ENCODE results near the gene ARID2. TPM values are rescaled to one million over a fixed set of nuclear protein-coding genes. Genes with fewer than 3 reads are reported as not detected.

The ARID2 gene
- polyA plus RNA-seq, 1 experiment: 18.5 TPM

DNA sequence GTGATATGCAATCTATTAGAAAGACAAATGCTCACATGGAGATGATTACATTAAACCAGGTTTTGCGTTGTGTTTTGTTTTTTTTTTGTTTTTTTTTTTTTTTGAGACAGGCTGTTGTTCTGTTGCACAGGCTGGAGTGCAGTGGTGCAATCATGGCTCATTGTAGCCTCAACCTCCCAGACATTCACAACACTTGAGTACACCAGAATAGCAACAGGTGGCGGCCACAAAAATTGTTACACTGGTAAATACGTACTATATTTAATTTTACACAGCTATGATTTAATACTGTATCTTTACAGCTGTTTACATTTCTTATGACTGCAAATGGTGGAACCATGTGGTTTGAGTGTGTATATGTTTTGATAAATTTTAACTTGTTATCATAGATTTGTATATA, 200.9 kb downstream of the ARID2 start:
- Histone ChIP-seq H3K9me3 (ENCODE audit: control insufficient read depth, insufficient read depth, low read length) (no peaks in the 10 kb centered on the region), H3K4me3 (ENCODE audit: low read depth, low read length) (no peak overlapping the region), H3K27ac (ENCODE audit: low read depth, low read length) (no peak overlapping the region), H3K27me3 (ENCODE audit: control insufficient read depth, insufficient read depth, low read length) (no peaks in the 10 kb centered on the region)
- no peak for DNase-seq (ENCODE audit: low read depth, low spot score)
- POLR2A ChIA-PET: no interaction called here
- CTCF ChIA-PET: no interaction called here
- TF ChIP-seq, protein P1, sequence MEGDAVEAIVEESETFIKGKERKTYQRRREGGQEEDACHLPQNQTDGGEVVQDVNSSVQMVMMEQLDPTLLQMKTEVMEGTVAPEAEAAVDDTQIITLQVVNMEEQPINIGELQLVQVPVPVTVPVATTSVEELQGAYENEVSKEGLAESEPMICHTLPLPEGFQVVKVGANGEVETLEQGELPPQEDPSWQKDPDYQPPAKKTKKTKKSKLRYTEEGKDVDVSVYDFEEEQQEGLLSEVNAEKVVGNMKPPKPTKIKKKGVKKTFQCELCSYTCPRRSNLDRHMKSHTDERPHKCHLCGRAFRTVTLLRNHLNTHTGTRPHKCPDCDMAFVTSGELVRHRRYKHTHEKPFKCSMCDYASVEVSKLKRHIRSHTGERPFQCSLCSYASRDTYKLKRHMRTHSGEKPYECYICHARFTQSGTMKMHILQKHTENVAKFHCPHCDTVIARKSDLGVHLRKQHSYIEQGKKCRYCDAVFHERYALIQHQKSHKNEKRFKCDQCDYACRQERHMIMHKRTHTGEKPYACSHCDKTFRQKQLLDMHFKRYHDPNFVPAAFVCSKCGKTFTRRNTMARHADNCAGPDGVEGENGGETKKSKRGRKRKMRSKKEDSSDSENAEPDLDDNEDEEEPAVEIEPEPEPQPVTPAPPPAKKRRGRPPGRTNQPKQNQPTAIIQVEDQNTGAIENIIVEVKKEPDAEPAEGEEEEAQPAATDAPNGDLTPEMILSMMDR (IDR thresholded peaks at IDR 0.05; ENCODE audit: low read depth, low read length): no peak

DNA sequence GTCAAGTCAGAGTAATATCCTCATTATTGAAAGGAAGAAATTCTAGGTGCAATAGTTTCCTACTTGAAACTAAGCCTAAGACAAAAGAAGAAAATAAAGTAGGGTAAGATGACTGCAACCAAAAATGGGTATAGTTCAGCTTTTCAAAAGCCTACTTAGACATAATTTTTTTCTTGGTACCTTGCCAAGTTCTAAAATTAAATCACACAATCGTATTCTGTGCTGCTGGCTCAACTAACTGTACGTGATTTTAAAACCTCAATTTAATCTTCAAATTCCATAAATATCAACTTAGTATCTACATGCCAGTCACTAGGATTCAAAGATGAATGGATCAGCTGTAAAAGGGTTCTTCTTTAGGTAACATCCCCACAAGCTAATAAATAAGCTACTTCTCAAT, 204.0 kb downstream of the ARID2 start:
- ChIA-PET CTCF (interaction anchor here (0.6 kb wide), 1 partner anchor 393 kb away, joined by 3 read pairs; no protein-coding TSS in a partner anchor), POLR2A (no interaction called here)
- H3K27me3 ChIP-seq (ENCODE audit: control insufficient read depth, insufficient read depth, low read length): no peaks in the 10 kb centered on the region
- TF ChIP-seq, protein P1 (IDR thresholded peaks at IDR 0.05; ENCODE audit: low read depth, low read length): no peak
- H3K9me3 ChIP-seq (ENCODE audit: control insufficient read depth, insufficient read depth, low read length): no peaks in the 10 kb centered on the region
- H3K4me3 ChIP-seq (ENCODE audit: low read depth, low read length): no peak overlapping the region
- no peak overlapping the region for H3K27ac ChIP-seq (ENCODE audit: low read depth, low read length)
- no peak for DNase-seq (ENCODE audit: low read depth, low spot score)

- Histone ChIP-seq H3K27me3 (ENCODE audit: control insufficient read depth, insufficient read depth, low read length) (no peaks in the 10 kb centered on the region), H3K4me3 (ENCODE audit: low read depth, low read length) (no peak overlapping the region), H3K9me3 (ENCODE audit: control insufficient read depth, insufficient read depth, low read length) (no peaks in the 10 kb centered on the region), H3K27ac (ENCODE audit: low read depth, low read length) (no peak overlapping the region)
- DNase-seq (ENCODE audit: low read depth, low spot score): no peak
- ChIA-PET POLR2A (no interaction called here), CTCF (interaction anchor here (1.2 kb wide), 1 partner anchor 172 kb away, joined by 3 read pairs; no protein-coding TSS in a partner anchor)
- TF ChIP-seq, protein P1 (IDR thresholded peaks at IDR 0.05; ENCODE audit: low read depth, low read length): no peak
Measured at GRCh38 chr12:45934956-45935355, 205.4 kb downstream of the ARID2 start.

- Histone ChIP-seq H3K27ac (ENCODE audit: low read depth, low read length) (no peak overlapping the region), H3K27me3 (ENCODE audit: control insufficient read depth, insufficient read depth, low read length) (no peaks in the 10 kb centered on the region), H3K4me3 (ENCODE audit: low read depth, low read length) (no peak overlapping the region), H3K9me3 (ENCODE audit: control insufficient read depth, insufficient read depth, low read length) (no peaks in the 10 kb centered on the region)
- ChIA-PET CTCF (no interaction called here), POLR2A (no interaction called here)
- TF ChIP-seq, protein P1 (IDR thresholded peaks at IDR 0.05; ENCODE audit: low read depth, low read length): no peak
- DNase-seq (ENCODE audit: low read depth, low spot score): no peak
Measured at GRCh38 chr12:45938566-45938965, 209.1 kb downstream of the ARID2 start.

- Histone ChIP-seq H3K27me3 (ENCODE audit: control insufficient read depth, insufficient read depth, low read length) (no peaks in the 10 kb centered on the region), H3K4me3 (ENCODE audit: low read depth, low read length) (no peak overlapping the region), H3K9me3 (ENCODE audit: control insufficient read depth, insufficient read depth, low read length) (no peaks in the 10 kb centered on the region), H3K27ac (ENCODE audit: low read depth, low read length) (no peak overlapping the region)
- DNase-seq (ENCODE audit: low read depth, low spot score): no peak
- TF ChIP-seq, protein P1 (IDR thresholded peaks at IDR 0.05; ENCODE audit: low read depth, low read length): no peak
- ChIA-PET POLR2A (no interaction called here), CTCF (no interaction called here)
Measured at GRCh38 chr12:45939759-45940158, 210.3 kb downstream of the ARID2 start.
